Natural killer cell treated with Interleukin-12 subunit alpha and Interleukin-12 subunit beta and Interleukin-15 and Interleukin-18, amount 100 ng/mL, for 72 hours (primary cell): ENCODE results near the gene STRBP. TPM values are rescaled to one million over a fixed set of nuclear protein-coding genes. Genes with fewer than 3 reads are reported as not detected.
"Not testable (repeated sequence)": the region's sequence is repeated elsewhere in the genome, so short reads cannot be mapped to it uniquely, and the experiment has no call there.

ENCODE experiments used
- ATAC-seq, 2 donors: fragments of 150-1000 bp; cut with Tn5 transposase in 1 of 2; sonication (Bioruptor Pico), chemical (Tn5 transposase) in 1 of 2; 2 replicates each; pipeline ENCODE4 v1.10.0; 2021
- DNase-seq: peaks from one replicate; pipeline ENCODE4 v3.0.0; 2022; ENCODE audit warnings: low spot score
- H3K27ac Mint-ChIP-seq, 2 donors: 1 replicate in 1 of 2; 2 replicates in 1 of 2; pipeline ENCODE4 v1.8.0; 2022; ENCODE audit warnings: mixed read lengths in 2 of 2, mild to moderate bottlenecking in 1 of 2, moderate library complexity in 1 of 2
- H3K27me3 Mint-ChIP-seq, 2 donors: 1 replicate in 1 of 2; 2 replicates in 1 of 2; pipeline ENCODE4 v1.8.0; 2022; ENCODE audit warnings: mixed read lengths in 2 of 2
- H3K36me3 Mint-ChIP-seq: one replicate; pipeline ENCODE4 v1.8.0; 2022; ENCODE audit warnings: mixed read lengths
- H3K4me1 Mint-ChIP-seq, 2 donors: 1 replicate in 1 of 2; 2 replicates in 1 of 2; pipeline ENCODE4 v1.8.0; 2022; ENCODE audit warnings: low read depth in 2 of 2, mixed read lengths in 2 of 2, mild to moderate bottlenecking in 1 of 2
- H3K4me3 Mint-ChIP-seq: one replicate; pipeline ENCODE4 v1.8.0; 2022; ENCODE audit warnings: mixed read lengths
- H3K9me3 Mint-ChIP-seq: 2 replicates; pipeline ENCODE4 v1.8.0; 2022; ENCODE audit warnings: mixed read lengths
- total RNA-seq, 2 donors: library from RNA; stranded (reverse); gene quantifications; one replicate each; pipeline ENCODE4 v1.2.3, GENCODE V29; 2022

The STRBP gene
- total RNA-seq, 2 donors from 2014 or later = 6.9 to 13.9 TPM

- ATAC-seq = no peak
- DNase-seq = no peak
- no peak overlapping the region for H3K27ac Mint-ChIP-seq
- H3K9me3 Mint-ChIP-seq = no peaks in the 10 kb centered on the region
- H3K36me3 Mint-ChIP-seq = no peaks in the 10 kb centered on the region
- H3K27me3 Mint-ChIP-seq = peaks cover 32 to 33% of the 10 kb centered on the region in 2 donors
- H3K4me3 Mint-ChIP-seq = no peak overlapping the region
- peaks cover 27 to 28% of the 10 kb centered on the region in 2 donors for H3K4me1 Mint-ChIP-seq
Measured at GRCh38 chr9:123299558-123300126, 31.3 kb upstream of the STRBP start.

DNA sequence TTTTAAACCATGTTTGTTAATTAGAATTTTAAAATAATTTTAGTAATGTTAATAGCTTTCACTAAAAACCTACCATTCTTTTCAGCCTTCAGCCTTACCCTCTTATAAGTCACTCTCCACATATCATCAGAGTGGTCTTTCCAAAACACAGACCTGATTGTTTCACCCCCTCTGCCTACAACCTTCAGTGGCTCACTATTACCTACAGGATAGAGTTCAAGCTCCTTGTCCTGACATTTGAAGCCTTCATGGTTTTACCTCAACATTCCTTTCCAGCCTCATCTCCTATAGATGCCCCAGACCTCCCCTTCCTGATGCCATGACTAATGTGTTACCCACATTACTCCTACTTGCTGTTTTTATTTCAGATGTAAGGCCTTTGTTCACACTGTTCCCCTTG is 27.8 kb upstream of the STRBP start:
- H3K4me3 Mint-ChIP-seq = no peak overlapping the region
- H3K9me3 Mint-ChIP-seq = no peaks in the 10 kb centered on the region
- peaks cover 31 to 34% of the 10 kb centered on the region in 2 donors for H3K27me3 Mint-ChIP-seq
- no peak overlapping the region for H3K27ac Mint-ChIP-seq
- ATAC-seq (no peak), DNase-seq (no peak)
- no peaks in the 10 kb centered on the region for H3K36me3 Mint-ChIP-seq
- peaks cover 0 to 4% of the 10 kb centered on the region in 2 donors for H3K4me1 Mint-ChIP-seq

GRCh38 chr9:123291736-123292135 is 23.4 kb upstream of the STRBP start:
- ATAC-seq (no peak), DNase-seq (no peak)
- H3K4me3 Mint-ChIP-seq = no peak overlapping the region
- no peaks in the 10 kb centered on the region for H3K9me3 Mint-ChIP-seq
- H3K4me1 Mint-ChIP-seq = no peaks in the 10 kb centered on the region
- H3K27me3 Mint-ChIP-seq = peaks cover 21 to 22% of the 10 kb centered on the region in 2 donors
- no peak overlapping the region for H3K27ac Mint-ChIP-seq
- no peaks in the 10 kb centered on the region for H3K36me3 Mint-ChIP-seq

DNA sequence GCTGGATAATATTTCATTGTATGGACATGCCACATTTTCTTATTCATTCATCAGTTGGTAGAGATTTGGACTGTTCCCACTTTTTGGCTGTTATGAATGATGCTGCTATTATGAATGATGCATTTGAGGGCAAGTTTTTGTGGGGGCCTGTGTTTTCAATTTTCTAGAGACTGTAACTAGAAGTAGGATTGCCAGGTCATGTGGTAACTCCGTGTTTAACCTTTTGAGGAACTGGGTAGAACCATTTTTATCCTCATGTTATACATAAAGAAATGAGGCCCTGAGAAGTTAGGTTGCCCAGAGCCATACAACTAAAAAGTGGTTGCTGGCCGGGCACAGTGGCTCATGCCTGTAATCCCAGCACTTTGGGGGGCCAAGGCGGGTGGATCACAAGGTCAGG is 22.4 kb upstream of the STRBP start:
- Mint-ChIP-seq H3K27ac (no peak overlapping the region), H3K4me3 (no peak overlapping the region), H3K9me3 (no peaks in the 10 kb centered on the region), H3K36me3 (no peaks in the 10 kb centered on the region), H3K4me1 (no peaks in the 10 kb centered on the region), H3K27me3 (peaks cover 15 to 20% of the 10 kb centered on the region in 2 donors)
- ATAC-seq (no peak), DNase-seq (no peak)

- Mint-ChIP-seq H3K4me1 (no peaks in the 10 kb centered on the region), H3K36me3 (no peaks in the 10 kb centered on the region), H3K27me3 (peaks cover 11 to 16% of the 10 kb centered on the region in 2 donors), H3K9me3 (no peaks in the 10 kb centered on the region), H3K4me3 (no peak overlapping the region), H3K27ac (no peak overlapping the region)
- DNase-seq = no peak
- ATAC-seq = no peak
Measured at GRCh38 chr9:123287639-123288038, 19.3 kb upstream of the STRBP start.

GRCh38 chr9:123286324-123286723 is 17.9 kb upstream of the STRBP start:
- Mint-ChIP-seq H3K27ac (no peak overlapping the region), H3K27me3 (peaks cover 0 to 6% of the 10 kb centered on the region in 2 donors), H3K36me3 (no peaks in the 10 kb centered on the region), H3K4me1 (no peaks in the 10 kb centered on the region), H3K9me3 (no peaks in the 10 kb centered on the region), H3K4me3 (no peak overlapping the region)
- ATAC-seq (no peak), DNase-seq (no peak)

- no peak for DNase-seq
- ATAC-seq = no peak
- no peak overlapping the region for H3K27ac Mint-ChIP-seq
- H3K36me3 Mint-ChIP-seq = no peaks in the 10 kb centered on the region
- no peaks in the 10 kb centered on the region for H3K4me1 Mint-ChIP-seq
- H3K4me3 Mint-ChIP-seq = no peak overlapping the region
- H3K27me3 Mint-ChIP-seq = peaks cover 0 to 4% of the 10 kb centered on the region in 2 donors
- no peaks in the 10 kb centered on the region for H3K9me3 Mint-ChIP-seq
Measured at GRCh38 chr9:123284656-123285055, 16.3 kb upstream of the STRBP start.

DNA sequence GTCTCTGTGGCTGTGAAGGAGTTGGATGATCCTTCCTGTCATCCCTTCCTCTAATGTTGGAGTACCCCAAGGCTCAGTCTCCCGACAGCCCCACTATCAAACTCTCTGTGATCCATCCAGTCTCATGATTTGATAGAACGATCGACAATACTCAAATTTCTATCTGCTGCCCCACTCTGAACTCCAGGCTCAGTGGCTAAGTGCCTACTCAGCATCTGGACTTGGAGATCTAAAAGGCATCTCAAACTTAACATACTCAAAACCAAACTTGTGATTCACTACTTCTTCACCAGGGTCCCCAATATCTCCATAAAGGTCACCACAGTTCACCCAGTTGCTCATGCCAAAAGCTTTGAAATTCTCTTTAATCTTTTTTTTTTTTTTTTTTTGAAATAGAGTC is 15.1 kb upstream of the STRBP start:
- no peak for ATAC-seq
- H3K27me3 Mint-ChIP-seq = peaks cover 0 to 7% of the 10 kb centered on the region in 2 donors
- H3K4me1 Mint-ChIP-seq = no peaks in the 10 kb centered on the region
- no peak for DNase-seq
- H3K9me3 Mint-ChIP-seq = peaks cover 4% of the 10 kb centered on the region
- no peak overlapping the region for H3K4me3 Mint-ChIP-seq
- no peaks in the 10 kb centered on the region for H3K36me3 Mint-ChIP-seq
- H3K27ac Mint-ChIP-seq = no peak overlapping the region

DNA sequence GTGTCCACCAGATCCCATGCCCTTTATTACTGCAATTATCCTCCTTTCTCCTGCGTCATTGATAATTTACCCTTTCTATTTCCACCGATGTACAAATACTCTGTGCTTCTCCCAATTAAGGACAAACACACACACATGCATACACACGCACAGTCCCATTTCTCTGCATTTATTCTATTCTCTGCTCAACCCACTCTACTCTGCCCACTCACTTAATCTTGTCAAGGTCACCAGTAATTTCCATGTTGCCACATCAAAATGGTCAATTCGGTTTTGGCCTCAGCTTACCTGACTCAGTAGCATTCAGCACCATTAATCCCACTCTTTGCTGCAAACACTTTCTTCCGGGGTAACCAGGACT is 14.6 kb upstream of the STRBP start:
- ATAC-seq (no peak), DNase-seq (no peak)
- Mint-ChIP-seq H3K4me1 (no peaks in the 10 kb centered on the region), H3K9me3 (peaks cover 4% of the 10 kb centered on the region), H3K4me3 (no peak overlapping the region), H3K27ac (no peak overlapping the region), H3K36me3 (no peaks in the 10 kb centered on the region), H3K27me3 (peaks cover 0 to 7% of the 10 kb centered on the region in 2 donors)

- H3K4me1 Mint-ChIP-seq = no peaks in the 10 kb centered on the region
- H3K36me3 Mint-ChIP-seq = no peaks in the 10 kb centered on the region
- H3K9me3 Mint-ChIP-seq = peaks cover 4% of the 10 kb centered on the region
- DNase-seq (no peak), ATAC-seq (no peak)
- H3K4me3 Mint-ChIP-seq = no peak overlapping the region
- H3K27ac Mint-ChIP-seq = no peak overlapping the region
- peaks cover 0 to 7% of the 10 kb centered on the region in 2 donors for H3K27me3 Mint-ChIP-seq
Measured at GRCh38 chr9:123282362-123283047, 14.1 kb upstream of the STRBP start.

DNA sequence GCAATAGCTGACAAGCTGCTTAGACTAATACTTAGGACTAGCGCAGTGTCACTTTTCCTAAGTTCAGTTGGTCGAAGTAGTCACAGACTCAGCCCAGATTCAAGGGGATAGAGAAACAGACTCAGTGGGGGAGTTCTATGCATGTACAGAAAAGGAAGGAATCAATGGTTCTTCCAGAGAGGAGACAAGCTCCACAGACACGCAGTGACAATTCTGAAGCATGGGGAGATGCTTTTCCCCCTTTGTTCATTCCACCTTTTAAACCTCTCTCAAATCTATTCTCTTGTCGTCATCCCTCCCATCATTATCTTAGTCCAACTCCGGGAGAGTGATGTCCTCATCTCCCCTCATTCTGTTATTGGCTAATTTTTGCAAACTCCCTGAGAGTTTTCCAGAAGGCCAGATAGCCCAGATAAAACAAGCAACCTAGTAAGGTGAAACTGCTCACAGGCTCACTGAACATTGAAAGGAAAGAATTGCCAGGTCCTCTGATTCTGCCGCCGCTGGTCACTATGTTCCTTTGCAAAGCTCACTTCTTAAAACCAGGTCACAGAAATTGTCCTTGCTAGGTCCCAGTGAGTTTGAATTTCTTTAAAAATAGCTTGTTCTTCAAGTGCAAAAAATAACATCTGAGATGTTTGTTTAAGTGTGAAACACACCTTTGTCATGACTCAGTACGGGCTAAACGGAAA is 13.4 kb upstream of the STRBP start:
- no peaks in the 10 kb centered on the region for H3K36me3 Mint-ChIP-seq
- no peak overlapping the region for H3K4me3 Mint-ChIP-seq
- H3K27me3 Mint-ChIP-seq = peaks cover 2 to 9% of the 10 kb centered on the region in 2 donors
- no peak for ATAC-seq
- H3K9me3 Mint-ChIP-seq = peaks cover 4% of the 10 kb centered on the region
- DNase-seq = no peak
- H3K27ac Mint-ChIP-seq = no peak overlapping the region
- H3K4me1 Mint-ChIP-seq = no peaks in the 10 kb centered on the region

- not testable (repeated sequence) for H3K36me3 Mint-ChIP-seq, DNase-seq, H3K4me1 Mint-ChIP-seq, H3K4me3 Mint-ChIP-seq, H3K27ac Mint-ChIP-seq, H3K9me3 Mint-ChIP-seq, ATAC-seq
- H3K27me3 Mint-ChIP-seq = peaks cover 13 to 15% of the 10 kb centered on the region in 2 donors
Measured at GRCh38 chr9:123278879-123279493, 10.6 kb upstream of the STRBP start.

DNA sequence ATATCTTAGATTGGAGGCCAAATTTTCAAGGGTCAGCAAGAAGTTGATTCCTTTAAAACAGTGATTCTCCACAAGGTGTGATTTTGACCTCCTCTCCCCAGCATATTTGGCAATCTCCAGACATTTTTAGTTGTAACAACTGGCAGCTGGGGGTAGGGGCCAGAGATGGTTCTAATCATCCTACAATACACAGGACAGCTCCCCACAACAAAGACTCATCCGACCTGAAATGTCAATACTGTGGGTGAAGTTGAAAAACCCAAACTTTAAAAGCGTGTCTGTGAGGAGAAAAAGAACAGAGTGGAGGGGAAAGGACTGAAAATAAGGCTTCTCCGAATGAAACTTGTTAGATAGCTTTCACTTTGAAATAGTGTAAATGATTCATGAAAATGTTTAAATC is 10.0 kb upstream of the STRBP start:
- Mint-ChIP-seq H3K36me3 (no peaks in the 10 kb centered on the region), H3K4me1 (peaks cover 0 to 3% of the 10 kb centered on the region in 2 donors), H3K9me3 (peaks cover 4% of the 10 kb centered on the region), H3K4me3 (no peak overlapping the region), H3K27ac (no peak overlapping the region), H3K27me3 (peaks cover 13 to 15% of the 10 kb centered on the region in 2 donors)
- DNase-seq (no peak), ATAC-seq (no peak)

GRCh38 chr9:123276551-123276950 is 8.2 kb upstream of the STRBP start:
- no peaks in the 10 kb centered on the region for H3K36me3 Mint-ChIP-seq
- H3K27me3 Mint-ChIP-seq = peaks cover 13 to 15% of the 10 kb centered on the region in 2 donors
- H3K9me3 Mint-ChIP-seq = peaks cover 4% of the 10 kb centered on the region
- no peak for DNase-seq
- H3K4me3 Mint-ChIP-seq = no peak overlapping the region
- ATAC-seq = no peak
- H3K27ac Mint-ChIP-seq = no peak overlapping the region
- peaks cover 0 to 3% of the 10 kb centered on the region in 2 donors for H3K4me1 Mint-ChIP-seq
